ENCODE results near the gene ZNF101.
"Not testable (repeated sequence)": the region's sequence is repeated elsewhere in the genome, so short reads cannot be mapped to it uniquely, and the experiment has no call there.

Gene ZNF101

DNA sequence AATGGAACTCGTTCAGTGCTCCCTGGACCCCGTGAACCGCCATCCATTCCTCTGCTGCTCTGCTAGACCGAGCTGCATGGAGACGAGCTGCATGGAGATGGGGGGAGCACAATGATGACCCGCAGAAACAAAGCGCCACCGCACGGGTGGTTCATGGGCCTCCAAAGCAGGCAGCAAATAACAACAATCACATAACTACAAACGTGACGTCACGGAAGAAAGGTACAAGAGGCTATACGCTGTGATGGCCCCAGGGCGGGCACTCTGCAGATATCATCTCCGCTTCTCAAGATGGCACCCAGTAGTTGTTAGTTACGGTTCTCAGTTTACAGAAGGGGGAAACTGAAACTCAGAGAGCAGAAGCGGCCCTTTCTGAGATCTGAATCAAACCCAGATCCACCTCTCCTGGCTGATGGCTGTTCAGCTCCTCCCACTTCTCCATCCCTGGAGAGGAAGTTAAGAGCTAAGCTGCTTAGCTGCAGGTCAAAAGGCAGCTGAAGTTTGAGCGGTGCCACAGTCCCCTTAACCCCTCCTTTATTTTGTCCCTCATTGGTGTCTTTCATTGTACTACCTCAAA lies 6.9 kb upstream of the ZNF101 start:
- no peak for DNase-seq

DNA sequence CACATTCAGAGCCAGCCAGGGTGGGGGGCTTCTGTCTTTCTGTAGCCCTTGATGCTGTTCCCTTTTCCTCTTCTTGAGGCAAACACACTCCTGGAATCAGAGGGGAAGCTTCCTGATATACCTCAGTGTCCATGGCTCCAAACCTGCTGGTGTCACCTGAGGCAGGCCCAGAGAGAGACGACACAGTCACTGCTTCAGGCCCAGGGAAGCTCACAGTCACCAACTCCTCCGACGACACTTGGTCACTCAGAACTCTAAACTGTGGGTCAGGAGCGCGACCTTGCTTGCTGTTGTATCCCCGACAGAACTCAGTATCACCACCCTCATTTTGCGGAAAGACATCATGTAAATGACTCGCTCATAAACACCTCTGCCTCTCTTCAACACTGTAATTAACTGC lies 6.3 kb upstream of the ZNF101 start:
- no peak for DNase-seq

DNA sequence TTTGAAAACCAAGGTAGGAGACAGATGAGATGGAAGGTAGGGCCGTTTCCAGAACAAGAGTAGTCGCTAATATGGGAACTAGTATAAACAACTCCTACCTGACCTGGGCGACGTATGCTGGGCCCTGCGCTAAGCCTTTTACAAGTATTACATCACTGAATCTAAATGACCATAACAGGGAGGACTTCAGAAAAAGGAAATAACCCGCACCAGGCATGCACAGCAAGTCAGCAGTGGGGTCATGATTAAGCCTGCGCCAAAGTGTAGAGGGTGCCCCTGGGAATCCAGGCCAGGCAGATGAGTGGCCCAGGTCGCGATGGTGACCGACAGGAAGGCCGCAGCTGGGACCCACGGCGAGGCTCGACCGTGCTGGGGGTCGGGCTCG lies 5.8 kb upstream of the ZNF101 start:
- no peak for DNase-seq

DNA sequence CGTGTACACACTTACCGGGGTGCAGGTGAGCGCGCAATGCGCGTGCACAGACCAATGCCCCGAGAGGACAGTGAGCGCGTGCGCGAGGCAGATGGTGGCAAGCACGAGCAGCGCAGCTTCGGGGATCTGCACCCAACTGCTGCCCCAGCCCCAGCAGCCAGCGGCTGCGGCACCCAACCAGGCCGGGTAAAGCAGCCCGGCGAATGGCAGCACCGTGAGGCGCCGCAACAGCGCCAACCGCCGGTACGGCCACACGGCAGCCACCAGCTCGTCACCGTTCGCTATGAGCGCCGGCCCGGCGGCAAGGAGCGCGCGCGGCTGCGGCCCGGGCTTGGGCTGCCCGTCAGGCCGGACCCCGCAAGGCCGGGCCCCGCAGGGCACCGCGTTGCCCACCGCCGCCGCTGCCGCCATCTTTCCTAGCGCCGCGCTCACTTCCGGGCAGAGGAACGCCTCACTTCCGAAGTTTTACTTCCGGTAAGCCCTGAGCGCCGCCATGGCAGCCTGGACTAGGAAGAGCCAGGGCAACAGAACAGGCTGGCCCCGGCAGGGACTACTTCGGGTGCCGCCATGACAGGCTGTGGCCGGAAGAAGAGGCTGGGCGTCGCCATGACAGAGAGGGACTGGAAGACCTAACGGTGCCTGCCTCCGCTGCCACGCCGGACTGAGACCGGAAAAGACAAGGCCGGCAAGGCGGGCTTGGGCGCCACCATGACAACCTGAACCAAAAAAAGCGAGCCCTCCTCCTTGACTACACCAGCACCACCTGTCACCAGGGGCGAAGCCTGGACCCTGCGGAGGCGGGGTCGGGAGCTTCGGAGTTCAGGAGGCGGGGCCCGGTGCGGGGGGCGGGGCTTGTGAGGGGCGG lies 5.2 kb upstream of the ZNF101 start, which contains the start of gene ATP13A1:
ATP13A1 (minus strand) TSS at position 421 of the 865 bp plus-strand sequence; CDS start at position 411, 10 bp downstream.
- peak; percentile 98 for DNase-seq

DNA sequence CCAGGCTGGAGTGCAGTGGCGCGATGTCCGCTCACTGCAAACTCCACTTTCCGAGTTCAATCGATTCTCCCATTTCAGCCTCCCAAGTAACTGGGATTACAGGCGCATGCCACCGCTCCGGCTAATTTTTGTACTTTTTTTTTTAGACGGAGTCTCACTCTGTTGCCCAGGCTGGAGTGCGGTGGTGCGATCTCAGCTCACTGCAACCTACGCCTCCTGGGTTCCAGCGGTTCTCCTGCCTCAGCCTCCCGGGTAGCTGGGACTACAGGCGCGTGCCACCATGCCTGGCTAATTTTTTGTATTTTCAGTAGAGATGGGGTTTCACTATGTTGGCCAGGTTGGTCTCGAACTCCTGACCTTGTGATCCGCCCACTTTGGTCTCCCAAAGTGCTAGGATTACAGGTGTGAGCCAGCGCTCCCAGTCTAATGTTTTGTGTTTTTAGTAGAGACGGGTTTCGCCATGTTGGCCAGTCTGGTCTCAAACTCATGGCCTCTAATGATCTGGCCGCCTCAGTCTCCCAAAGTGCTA lies 3.2 kb upstream of the ZNF101 start:
- not testable (repeated sequence) for DNase-seq

DNA sequence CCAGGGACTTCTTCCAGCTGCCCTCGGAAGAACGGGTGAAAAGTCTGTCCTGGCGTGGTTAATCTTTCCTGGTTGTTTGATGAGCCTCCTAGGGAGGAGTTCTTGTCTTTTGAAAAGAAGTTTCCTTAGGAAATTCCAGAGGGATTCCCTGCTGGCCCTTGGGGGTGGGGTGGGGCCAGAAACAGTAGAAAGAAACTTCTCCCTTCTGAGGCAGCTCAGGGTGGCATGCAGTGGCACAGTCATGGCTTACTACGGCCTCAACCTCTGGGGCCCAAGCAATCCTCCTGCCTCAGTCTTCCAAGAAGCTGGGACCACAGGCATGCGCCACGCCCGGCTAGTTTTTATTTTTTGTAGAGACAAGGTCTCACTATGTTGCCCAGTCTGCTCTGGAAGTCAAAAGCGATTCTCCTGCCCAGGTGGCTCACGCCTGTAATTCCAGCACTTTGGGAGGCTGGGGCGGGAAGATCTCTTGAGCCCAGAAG lies 1.5 kb downstream of the ZNF101 start:
- DNase-seq = peak; percentile 21

DNA sequence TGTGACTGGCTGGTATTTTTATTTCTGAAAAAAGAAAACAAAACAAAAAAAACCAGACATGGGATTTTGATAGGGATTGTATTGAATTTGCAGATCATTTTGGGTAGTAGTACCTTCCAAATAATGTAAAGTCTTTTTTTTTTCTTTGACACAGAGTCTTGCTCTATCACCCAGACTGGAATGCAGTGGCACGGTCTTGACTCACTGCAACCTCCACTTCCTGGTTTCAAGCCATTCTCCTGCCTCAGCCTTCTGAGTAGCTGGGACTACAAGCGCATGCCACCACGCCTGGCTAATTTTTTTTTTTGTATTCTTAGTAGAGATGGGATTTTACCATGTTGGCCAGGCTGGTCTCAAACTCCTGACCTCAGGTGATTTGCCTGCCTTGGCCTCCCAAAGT lies 4.2 kb downstream of the ZNF101 start:
- peak; percentile 24 for DNase-seq

DNA sequence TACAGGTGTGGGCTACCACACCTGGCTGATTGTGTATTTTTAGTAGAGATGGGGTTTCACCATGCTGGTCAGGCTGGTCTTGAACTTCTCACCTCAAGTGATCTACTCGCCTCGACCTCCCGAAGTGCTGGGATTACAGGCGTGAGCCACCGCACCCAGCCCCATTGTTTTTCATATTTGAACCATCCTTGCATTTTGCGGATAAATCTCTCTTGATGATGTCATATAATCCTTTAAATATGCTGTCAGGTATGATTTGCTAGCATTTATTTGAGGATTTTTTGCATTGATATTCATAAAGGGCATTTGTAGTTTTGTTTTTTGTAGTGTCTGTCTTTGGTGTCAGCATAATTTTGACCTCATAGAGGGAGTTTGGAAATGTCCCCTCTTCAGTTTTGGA lies 5.7 kb downstream of the ZNF101 start:
- no peak for DNase-seq

DNA sequence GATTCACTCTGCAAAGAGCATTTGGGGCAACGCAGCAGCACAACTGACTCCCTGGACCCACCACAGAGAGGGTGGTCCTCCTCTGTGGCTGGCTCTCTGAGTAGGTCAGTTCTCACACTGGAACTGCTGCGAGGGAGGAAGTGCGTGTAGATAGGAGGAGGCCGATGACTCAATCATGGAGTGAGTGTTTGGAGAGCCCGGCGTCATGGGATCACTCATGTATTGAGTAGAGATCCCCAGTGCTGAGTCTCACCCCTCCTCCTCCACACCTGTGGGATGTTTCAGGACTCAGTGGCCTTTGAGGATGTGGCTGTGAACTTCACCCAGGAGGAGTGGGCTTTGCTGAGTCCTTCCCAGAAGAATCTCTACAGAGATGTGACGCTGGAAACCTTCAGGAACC lies 8.9 kb downstream of the ZNF101 start:
- no peak for DNase-seq

DNA sequence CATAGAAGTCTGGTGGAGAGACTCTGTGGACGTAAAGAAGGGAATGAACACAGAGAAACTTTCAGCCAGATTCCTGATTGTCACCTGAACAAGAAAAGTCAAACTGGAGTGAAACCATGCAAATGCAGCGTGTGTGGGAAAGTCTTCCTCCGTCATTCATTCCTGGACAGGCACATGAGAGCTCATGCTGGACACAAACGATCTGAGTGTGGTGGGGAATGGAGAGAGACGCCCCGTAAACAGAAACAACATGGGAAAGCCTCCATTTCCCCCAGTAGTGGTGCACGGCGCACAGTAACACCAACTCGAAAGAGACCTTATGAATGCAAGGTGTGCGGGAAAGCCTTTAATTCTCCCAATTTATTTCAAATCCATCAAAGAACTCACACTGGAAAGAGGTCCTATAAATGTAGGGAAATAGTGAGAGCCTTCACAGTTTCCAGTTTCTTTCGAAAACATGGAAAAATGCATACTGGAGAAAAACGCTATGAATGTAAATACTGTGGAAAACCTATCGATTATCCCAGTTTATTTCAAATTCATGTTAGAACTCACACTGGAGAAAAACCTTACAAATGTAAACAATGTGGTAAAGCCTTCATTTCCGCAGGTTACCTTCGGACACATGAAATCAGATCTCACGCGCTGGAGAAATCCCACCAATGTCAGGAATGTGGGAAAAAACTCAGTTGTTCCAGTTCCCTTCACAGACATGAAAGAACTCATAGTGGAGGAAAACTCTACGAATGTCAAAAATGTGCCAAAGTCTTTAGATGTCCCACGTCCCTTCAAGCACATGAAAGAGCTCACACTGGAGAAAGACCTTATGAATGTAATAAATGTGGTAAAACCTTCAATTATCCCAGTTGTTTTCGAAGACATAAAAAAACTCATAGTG lies 10.8 kb downstream of the ZNF101 start:
- DNase-seq = no peak

DNA sequence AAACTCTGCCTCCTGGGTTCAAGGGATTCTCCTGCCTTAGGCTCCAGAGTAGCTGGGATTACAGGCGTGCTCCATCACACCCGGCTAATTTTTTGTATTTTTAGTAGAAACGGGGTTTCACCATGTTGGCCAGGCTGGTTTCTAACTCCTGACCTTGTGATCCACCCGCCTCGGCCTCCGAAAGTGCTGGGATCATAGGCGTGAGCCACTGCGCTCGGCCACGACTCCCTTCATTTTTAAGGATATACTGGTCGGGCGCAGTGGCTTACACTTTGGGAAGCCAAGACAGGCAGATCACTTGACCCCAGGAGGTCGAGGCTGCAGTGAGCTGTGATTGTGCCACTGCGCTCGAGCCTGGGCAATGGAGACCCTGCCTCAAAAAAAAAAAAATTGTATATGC lies 17.5 kb downstream of the ZNF101 start:
- DNase-seq = not testable (repeated sequence)

DNA sequence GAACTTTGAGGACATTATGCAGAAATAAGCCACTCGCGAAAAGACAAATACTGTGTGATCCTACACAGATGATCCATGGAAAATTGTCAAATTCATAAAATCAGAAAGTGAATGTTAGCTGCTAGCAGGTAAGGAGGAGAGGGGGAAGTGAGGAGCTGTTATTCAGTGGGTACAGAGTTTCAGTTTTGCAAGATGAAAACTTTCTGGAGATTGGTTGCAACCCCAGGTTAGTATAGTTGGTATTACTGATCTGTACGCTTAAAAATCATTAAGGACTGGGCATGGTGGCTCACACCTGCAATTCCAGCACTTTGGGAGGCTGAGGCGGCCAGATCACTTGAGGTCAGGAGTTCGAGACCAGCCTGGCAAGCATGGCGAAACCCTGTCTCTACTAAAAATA lies 17.9 kb downstream of the ZNF101 start:
- no peak for DNase-seq

DNA sequence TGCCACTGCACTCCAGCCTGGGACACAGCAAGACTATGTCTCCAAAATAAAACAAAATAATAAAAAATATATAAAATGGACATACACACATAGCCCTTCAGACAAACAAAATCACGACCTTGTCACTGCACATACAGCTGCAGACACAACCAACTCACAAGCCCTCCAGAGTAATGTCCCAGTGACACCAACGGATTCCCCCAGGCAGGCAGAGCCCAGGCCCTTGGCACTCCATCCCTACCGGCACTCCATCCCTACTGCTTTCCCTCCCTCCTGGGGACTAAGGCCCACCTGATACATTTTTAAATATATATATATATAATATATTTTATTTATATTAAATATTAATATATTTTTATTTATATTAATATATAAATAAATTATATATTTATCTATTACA lies 18.5 kb downstream of the ZNF101 start:
- no peak for DNase-seq

DNA sequence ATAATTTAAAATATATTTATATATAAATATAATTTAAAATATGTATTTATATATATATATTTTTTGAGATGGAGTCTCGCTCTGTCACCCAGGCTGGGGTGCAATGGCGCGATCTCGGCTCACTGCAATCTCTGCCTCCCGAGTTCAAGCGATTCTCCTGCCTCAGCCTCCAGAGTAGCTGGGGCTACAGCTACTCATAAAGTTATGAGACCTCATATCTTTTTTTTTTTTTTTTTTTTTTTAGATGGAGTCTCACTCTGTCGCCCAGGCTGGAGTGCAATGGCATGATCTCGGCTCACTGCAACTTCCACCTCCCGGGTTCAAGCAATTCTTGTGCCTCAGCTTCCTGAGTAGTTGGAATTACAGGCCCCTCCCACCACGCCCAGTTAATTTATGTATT lies 20.4 kb downstream of the ZNF101 start:
- DNase-seq = not testable (repeated sequence)

DNA sequence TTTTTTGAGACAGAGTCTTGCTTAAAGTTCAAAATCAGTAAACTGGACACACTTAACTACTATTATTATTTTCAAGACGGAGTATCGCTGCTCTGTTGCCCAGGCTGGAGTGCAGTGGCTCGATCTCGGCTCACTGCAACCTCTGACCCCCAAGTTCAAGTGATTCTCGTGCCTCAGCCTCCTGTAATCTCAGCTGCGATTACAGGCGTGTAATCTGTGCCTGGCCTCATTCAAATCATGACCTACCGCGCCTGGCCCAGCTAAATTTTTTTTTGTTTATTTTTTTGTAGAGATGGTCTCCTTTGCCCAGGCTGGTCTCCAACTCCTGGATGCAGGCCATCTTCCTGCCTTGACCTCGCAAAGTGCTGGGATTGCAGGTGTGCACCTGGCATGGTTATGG lies 23.0 kb downstream of the ZNF101 start:
- DNase-seq = no peak

DNA sequence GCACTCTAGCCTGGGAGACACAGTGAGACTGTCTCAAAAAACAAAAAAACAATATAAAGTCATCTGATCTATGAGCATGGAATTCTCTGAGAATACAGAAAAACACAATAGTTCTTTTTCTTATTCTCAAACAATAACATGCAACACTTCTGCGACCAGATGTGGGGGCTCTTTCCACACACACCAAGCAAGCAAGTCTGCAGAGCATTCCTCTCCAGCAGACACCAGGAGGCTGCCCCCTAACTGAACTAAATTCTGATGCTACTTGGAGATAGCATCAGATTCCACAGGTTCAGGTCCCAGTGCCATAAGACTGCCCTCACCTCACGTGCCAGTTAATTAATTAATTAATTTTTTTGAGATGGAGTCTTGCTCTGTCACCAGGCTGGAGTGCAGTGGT lies 27.7 kb downstream of the ZNF101 start:
- DNase-seq = no peak

DNA sequence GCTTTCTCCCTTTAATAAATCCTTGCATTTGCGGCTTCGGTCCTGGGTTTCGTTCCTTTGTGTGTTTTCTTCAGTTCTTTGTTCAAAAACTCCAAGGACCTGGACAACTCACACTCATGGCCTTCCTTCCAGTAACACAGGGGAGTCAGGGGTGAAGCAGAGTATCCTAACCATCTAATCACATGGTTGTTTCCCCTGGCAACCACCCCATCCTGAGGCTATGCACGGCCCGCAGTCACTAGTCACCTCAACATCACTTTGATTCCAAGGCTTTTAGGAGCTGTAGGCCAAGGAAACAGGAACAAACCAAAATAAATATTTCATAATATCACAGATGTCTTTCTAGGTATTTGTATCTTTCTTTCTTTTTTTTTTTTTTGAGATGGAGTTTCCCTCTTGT lies 28.9 kb downstream of the ZNF101 start:
- DNase-seq = no peak

DNA sequence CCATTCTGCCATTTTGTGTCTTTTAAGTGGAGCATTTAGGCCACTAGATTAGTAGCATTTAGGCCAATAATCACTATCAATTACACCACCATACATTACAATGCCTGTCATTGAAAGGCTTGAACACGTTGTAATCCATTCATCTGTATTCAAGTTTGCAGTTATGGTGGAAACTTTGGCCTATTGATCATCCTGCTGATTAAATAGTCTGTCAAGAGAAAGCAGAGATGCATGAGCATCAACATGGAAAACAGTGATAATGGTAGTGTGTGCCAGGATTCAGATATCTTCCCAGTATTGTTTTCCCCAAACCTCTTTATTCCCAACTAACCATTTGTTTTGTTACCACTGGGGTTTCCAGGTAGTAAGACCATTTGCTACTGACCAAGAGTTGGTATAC lies 31.9 kb downstream of the ZNF101 start:
- DNase-seq = not testable (repeated sequence)

DNA sequence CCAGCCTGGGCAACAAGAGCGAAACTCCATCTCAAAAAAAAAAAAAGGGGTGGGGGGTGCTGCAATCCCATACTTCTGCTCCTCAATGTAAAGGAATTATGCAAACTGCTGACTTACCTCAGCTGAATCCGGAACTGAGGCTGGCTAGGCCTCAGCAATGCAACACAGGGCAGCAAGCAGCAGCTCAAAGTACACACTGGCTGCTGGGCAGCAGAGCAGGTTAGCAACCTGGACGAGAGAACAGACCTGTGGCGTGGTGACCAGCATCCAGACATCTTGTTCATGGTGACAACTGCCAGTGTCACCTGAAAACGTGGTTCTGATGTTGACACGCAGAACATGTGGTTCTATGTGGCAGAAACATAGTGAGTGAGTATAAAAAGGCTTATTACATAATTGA lies 36.2 kb downstream of the ZNF101 start:
- DNase-seq = no peak

DNA sequence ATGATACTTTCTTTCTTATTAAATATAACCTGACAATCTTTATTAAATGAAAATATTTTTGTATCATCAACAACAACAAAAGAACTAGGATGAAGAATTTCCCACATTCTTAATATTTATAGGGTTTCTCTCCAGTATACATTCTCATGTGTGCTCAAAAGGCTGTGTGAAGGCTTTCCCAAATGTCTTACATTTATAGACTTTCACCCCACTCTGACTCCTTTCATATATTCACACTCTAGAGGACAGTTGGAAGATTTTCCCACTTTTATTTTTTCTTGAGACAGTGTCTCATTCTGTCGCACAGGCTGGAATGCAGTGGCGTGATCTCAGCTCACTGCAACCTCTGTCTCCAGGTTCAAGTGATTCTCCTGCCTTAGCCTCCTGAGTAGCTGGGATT lies 41.9 kb downstream of the ZNF101 start:
- no peak for DNase-seq

DNA sequence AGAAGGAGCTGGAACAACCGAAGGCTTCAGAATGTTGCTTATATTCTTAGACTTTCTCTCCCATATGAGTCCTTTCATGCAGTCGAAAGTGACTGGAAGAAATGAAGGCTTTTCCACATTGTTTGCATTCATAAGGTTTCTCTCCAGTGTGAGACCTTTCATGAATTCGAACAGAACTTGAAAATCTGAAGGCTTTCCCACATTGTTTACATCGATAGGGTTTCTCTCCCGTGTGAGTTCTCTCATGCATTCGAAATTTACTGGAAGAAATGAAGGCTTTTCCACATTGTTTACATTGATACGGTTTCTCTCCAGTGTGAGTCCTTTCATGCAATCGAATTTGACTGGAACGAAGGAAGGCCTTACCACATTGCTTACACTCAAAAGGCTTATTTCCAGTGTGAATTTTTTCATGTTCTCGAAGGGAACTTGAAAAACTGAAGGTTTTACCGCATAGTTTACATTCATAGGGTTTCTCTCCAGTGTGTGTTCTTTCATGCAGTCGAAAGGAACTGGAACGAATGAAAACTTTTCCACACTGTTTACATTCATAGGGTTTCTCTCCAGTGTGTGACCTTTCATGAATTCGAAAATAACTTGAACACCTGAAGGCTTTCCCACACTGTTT lies 42.8 kb downstream of the ZNF101 start:
- DNase-seq = no peak

Measured in EL (cell line).